Measurements from ENCODE around the gene DMPK. TPM values are rescaled to one million over a fixed set of nuclear protein-coding genes. Genes with fewer than 3 reads are reported as not detected.

Gene DMPK
- total RNA-seq, 3 donors from 2014 or later = 16.0 to 25.6 (median 24.5) TPM

GRCh38 chr19:45785097-45785496, 2.8 kb upstream of the DMPK start:
- Histone ChIP-seq H3K36me3 (peaks cover 6% of the 10 kb centered on the region), H3K4me1 (peaks cover 22 to 25% of the 10 kb centered on the region in 2 donors), H3K4me3 (no peak overlapping the region), H3K9me3 (no peaks in the 10 kb centered on the region), H3K27me3 (no peaks in the 10 kb centered on the region), H3K27ac (peak overlapping the region; percentile 86 to 92)
- DNase-seq (ENCODE audit: low spot score in 2 of 2) = no peak
- intact Hi-C loops (cut with DNase I; ENCODE audit: low total_unique reads) = no loop called here
- TF ChIP-seq POLR2AphosphoS5 (IDR thresholded peaks at IDR 0.05) (no peak), POLR2A (IDR thresholded peaks at IDR 0.05) (no peak), CTCF (IDR thresholded peaks at IDR 0.05) (no peak)

DNA sequence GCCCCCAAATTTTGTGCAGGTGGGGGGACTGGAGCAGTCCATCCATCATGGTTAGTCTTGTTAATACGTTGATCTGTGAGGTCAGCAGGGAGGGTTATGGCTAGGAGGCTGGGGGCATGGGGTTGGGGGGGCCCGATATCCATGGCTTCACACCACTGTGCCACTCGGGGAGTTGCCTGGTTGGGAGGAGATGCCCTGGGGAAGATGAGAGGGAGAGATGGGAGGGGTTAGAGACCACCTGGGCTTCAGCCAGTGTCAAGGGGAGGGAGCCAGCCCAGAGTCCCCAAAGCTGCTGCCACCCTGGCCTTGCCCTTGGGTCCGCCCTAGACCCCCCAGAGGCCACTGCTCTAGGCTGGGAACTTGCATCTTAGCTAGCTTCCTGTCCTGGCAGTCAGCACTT, 1.8 kb upstream of the DMPK start:
- TF ChIP-seq CTCF (IDR thresholded peaks at IDR 0.05) (no peak), POLR2AphosphoS5 (IDR thresholded peaks at IDR 0.05) (no peak), POLR2A (IDR thresholded peaks at IDR 0.05) (no peak)
- Histone ChIP-seq H3K27ac (peak overlapping the region; percentile 86 to 92), H3K36me3 (peaks cover 6% of the 10 kb centered on the region), H3K4me3 (peak overlapping the region in 1 of 3 donors; percentile 68), H3K27me3 (no peaks in the 10 kb centered on the region), H3K4me1 (peaks cover 22 to 25% of the 10 kb centered on the region in 2 donors), H3K9me3 (no peaks in the 10 kb centered on the region)
- DNase-seq (ENCODE audit: low spot score in 2 of 2) = no peak
- intact Hi-C loops (cut with DNase I; ENCODE audit: low total_unique reads) = no loop called here

- Histone ChIP-seq H3K36me3 (peaks cover 6% of the 10 kb centered on the region), H3K4me1 (peaks cover 22 to 25% of the 10 kb centered on the region in 2 donors), H3K4me3 (peak overlapping the region; percentile 55 to 68 (median 60)), H3K9me3 (no peaks in the 10 kb centered on the region), H3K27ac (peak overlapping the region; percentile 86 to 92), H3K27me3 (no peaks in the 10 kb centered on the region)
- TF ChIP-seq POLR2AphosphoS5 (IDR thresholded peaks at IDR 0.05) (peak in 2 of 3 donors; percentile 13 to 48), POLR2A (IDR thresholded peaks at IDR 0.05) (no peak), CTCF (IDR thresholded peaks at IDR 0.05) (no peak)
- intact Hi-C loops (cut with DNase I; ENCODE audit: low total_unique reads) = no loop called here
- DNase-seq (ENCODE audit: low spot score in 2 of 2) = peak in 1 of 2 donors; percentile 75
Observed at GRCh38 chr19:45782820-45783785, 813 bp upstream of the DMPK start.

- Histone ChIP-seq H3K9me3 (no peaks in the 10 kb centered on the region), H3K36me3 (peaks cover 10% of the 10 kb centered on the region), H3K27me3 (no peaks in the 10 kb centered on the region), H3K4me1 (peaks cover 22 to 25% of the 10 kb centered on the region in 2 donors), H3K27ac (peak overlapping the region; percentile 86 to 92), H3K4me3 (peak overlapping the region; percentile 55 to 68 (median 60))
- DNase-seq (ENCODE audit: low spot score in 2 of 2) = peak in 1 of 2 donors; percentile 64
- intact Hi-C loops (cut with DNase I; ENCODE audit: low total_unique reads) = no loop called here
- TF ChIP-seq CTCF (IDR thresholded peaks at IDR 0.05) (no peak), POLR2AphosphoS5 (IDR thresholded peaks at IDR 0.05) (no peak), POLR2A (IDR thresholded peaks at IDR 0.05) (no peak)
Observed at GRCh38 chr19:45781214-45782161, 802 bp downstream of the DMPK start.

Measured in breast epithelium (tissue), 4 donors.